H1 (cell line): ENCODE results near the gene ANP32A. TPM values are rescaled to one million over a fixed set of nuclear protein-coding genes. Genes with fewer than 3 reads are reported as not detected.

Experiments
- CREB1 ChIP-seq: IDR thresholded peaks from 2 replicates; pipeline ENCODE4 v1.6.1; 2012; ENCODE audit warnings: inconsistent platforms
- HDAC2 ChIP-seq, 2 experiments: fragments of 300-600 bp in 1 of 2; sonication (generic) in 1 of 2; IDR thresholded peaks; 2 replicates each; pipeline ENCODE4 v1.6.1; 2011 to 2012; ENCODE audit warnings: low read depth in 2 of 2, low read length in 2 of 2, mild to moderate bottlenecking in 2 of 2, moderate library complexity in 2 of 2, borderline replicate concordance in 1 of 2, inconsistent platforms in 1 of 2
- KDM1A ChIP-seq: fragments of 200-600, 300-600 bp; sonication (generic); IDR thresholded peaks from 2 replicates; pipeline ENCODE4 v1.7.1; 2016; ENCODE audit warnings: mild to moderate bottlenecking, low read length, borderline replicate concordance
- SIX5 ChIP-seq: IDR thresholded peaks from 2 replicates; pipeline ENCODE4 v1.6.1; 2011; ENCODE audit warnings: mild to moderate bottlenecking, low read depth, low read length
- SP1 ChIP-seq: IDR thresholded peaks from 2 replicates; pipeline ENCODE4 v1.6.1; 2011; ENCODE audit warnings: low read depth, low read length
- polyA plus RNA-seq, 7 experiments: library from polyadenylated mRNA; depleted of rRNA in 3 of 7; stranded (reverse) in 5 of 7; unstranded in 2 of 7; fragments of >200 nt in 5 of 7; fragments of 200-250 nt in 2 of 7; gene quantifications; 1 replicate in 5 of 7; 2 replicates in 1 of 7; 4 replicates in 1 of 7; pipeline versions ENCODE4 v1.2.1 to v1.2.3, GENCODE V29; 2011 to 2013; ENCODE audit warnings: missing spikeins in 2 of 7, mixed read lengths in 2 of 7
- total RNA-seq: library from RNA; stranded (reverse); fragmentation: NEBNext Ultra II Directional; extraction: Animal tissue kit (Norgen Biotek cat#: 25700); gene quantifications from 2 replicates; pipeline ENCODE4 v1.2.1, GENCODE V29; 2021

ANP32A gene
- total and polyA plus RNA-seq, 2 of the 8 experiments (the other 6 are each of a cell fraction or from before 2014, with no cell fraction given): 70.8 to 295 TPM

DNA sequence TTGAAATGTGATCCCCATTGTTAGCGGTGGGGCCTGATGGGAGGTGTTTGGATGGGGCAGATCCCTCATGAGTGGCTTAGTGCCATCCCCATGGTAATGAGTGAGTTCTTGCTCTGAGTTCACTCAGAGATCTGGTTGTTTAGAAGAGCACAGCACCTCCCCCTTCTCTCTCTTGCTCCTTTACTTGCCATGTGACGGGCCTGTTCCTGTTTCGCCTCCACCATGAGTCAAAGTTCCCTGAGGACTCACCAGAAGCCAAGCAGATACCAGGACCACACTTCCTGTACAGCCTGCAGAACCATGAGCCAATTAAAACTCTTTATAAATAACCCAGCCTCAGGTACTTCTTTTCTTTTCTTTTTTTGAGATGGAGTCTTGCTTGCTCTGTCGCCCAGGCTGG is 46.6 kb downstream of the ANP32A start (continued):
- TF ChIP-seq HDAC2 (IDR thresholded peaks at IDR 0.05; ENCODE audit: borderline replicate concordance in 1 of 2, low read depth in 2 of 2, low read length in 2 of 2) (no peak), CREB1 (no peak), SIX5 (no peak), SP1 (no peak), KDM1A (no peak)
